GM10847 (cell line): ENCODE results near the gene RET.

ENCODE experiments used
- POLR2A ChIP-seq: IDR thresholded peaks from 2 replicates; pipeline ENCODE4 v1.6.1; 2011; ENCODE audit not compliant: insufficient read length; ENCODE audit errors: extremely low read depth

The RET gene

GRCh38 chr10:43122826-43123225 is 46.0 kb downstream of the RET start:
- TF ChIP-seq POLR2A = no peak

GRCh38 chr10:43123361-43124093 is 46.7 kb downstream of the RET start:
- no peak for TF ChIP-seq POLR2A

GRCh38 chr10:43124094-43124521 is 47.2 kb downstream of the RET start:
- no peak for TF ChIP-seq POLR2A

- TF ChIP-seq POLR2A = no peak
Measured at GRCh38 chr10:43124574-43125273, 47.9 kb downstream of the RET start.

GRCh38 chr10:43125274-43125845 is 48.5 kb downstream of the RET start:
- TF ChIP-seq POLR2A = no peak

GRCh38 chr10:43125881-43126731 is 49.2 kb downstream of the RET start:
- TF ChIP-seq POLR2A = no peak

- TF ChIP-seq POLR2A = no peak
Measured at GRCh38 chr10:43126759-43127424, 50.0 kb downstream of the RET start.

- no peak for TF ChIP-seq POLR2A
Measured at GRCh38 chr10:43127442-43127841, 50.6 kb downstream of the RET start.

GRCh38 chr10:43128331-43128730 is 51.5 kb downstream of the RET start:
- no peak for TF ChIP-seq POLR2A

- no peak for TF ChIP-seq POLR2A
Measured at GRCh38 chr10:43128958-43129706, 52.3 kb downstream of the RET start.

- no peak for TF ChIP-seq POLR2A
Measured at GRCh38 chr10:43130770-43131171, 53.9 kb downstream of the RET start.

GRCh38 chr10:43131256-43131655 is 54.4 kb downstream of the RET start:
- TF ChIP-seq POLR2A = no peak

GRCh38 chr10:43131906-43132305 is 55.0 kb downstream of the RET start:
- no peak for TF ChIP-seq POLR2A

- TF ChIP-seq POLR2A = no peak
Measured at GRCh38 chr10:43132867-43133787, 56.3 kb downstream of the RET start.
